Peyer's patch (tissue), 4 donors: ENCODE data around the gene UBE2V1.

Experiments
- CTCF ChIP-seq, 6 experiments: fragments of 450-650 bp in 4 of 6; fragments of 200-600 bp in 2 of 6; sonication (generic) in 1 of 6; IDR thresholded peaks; one replicate each; pipeline ENCODE4 v1.5.1; 2017 to 2019; ENCODE audit warnings: antibody characterized with exemption in 6 of 6, mild to moderate bottlenecking in 3 of 6, moderate library complexity in 1 of 6
- POLR2A ChIP-seq, 2 donors: fragments of 450-650 bp; IDR thresholded peaks; one replicate each; pipeline ENCODE4 v1.5.1; 2017; ENCODE audit warnings: antibody characterized with exemption in 2 of 2, mild to moderate bottlenecking in 2 of 2, moderate library complexity in 2 of 2

GRCh38 chr20:50050660-50051308 is 62.2 kb downstream of the UBE2V1 start:
- no peak for TF ChIP-seq CTCF (IDR thresholded peaks at IDR 0.05)
- TF ChIP-seq POLR2A (IDR thresholded peaks at IDR 0.05): no peak
